ENCODE data around the gene ATP11A.

DNA sequence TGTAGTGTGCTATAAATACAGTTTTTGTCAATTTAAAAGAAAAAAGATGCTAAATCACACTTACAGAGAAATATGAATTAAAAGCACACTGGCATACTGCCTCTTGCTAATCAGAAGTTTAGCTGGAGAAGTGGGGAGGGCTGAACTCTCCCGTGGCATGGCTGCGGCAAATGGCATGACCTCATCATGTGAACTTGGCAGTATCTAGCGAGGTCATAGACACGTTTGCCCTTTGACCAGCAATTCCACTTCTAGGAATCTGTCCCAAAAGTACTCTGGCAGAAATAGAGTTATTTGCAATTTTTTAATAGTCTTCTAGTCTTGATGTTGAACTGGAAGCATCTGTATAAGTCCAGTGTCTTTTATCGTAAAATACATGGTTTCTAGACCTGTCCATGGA lies 237.2 kb downstream of the ATP11A start:
- no peak for TF ChIP-seq POLR2A (IDR thresholded peaks at IDR 0.05)
- TF ChIP-seq, protein P1, sequence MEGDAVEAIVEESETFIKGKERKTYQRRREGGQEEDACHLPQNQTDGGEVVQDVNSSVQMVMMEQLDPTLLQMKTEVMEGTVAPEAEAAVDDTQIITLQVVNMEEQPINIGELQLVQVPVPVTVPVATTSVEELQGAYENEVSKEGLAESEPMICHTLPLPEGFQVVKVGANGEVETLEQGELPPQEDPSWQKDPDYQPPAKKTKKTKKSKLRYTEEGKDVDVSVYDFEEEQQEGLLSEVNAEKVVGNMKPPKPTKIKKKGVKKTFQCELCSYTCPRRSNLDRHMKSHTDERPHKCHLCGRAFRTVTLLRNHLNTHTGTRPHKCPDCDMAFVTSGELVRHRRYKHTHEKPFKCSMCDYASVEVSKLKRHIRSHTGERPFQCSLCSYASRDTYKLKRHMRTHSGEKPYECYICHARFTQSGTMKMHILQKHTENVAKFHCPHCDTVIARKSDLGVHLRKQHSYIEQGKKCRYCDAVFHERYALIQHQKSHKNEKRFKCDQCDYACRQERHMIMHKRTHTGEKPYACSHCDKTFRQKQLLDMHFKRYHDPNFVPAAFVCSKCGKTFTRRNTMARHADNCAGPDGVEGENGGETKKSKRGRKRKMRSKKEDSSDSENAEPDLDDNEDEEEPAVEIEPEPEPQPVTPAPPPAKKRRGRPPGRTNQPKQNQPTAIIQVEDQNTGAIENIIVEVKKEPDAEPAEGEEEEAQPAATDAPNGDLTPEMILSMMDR (IDR thresholded peaks at IDR 0.05), result no peak

Data from thyroid gland (tissue), 4 donors.